PFSK-1 (cell line): ENCODE data around the gene BLVRB.

Experiments used
- POLR2AphosphoS5 ChIP-seq: IDR thresholded peaks from 2 replicates; pipeline ENCODE4 v1.6.1; 2012; ENCODE audit warnings: low read depth, mild to moderate bottlenecking, control low read depth, low read length, moderate library complexity
- REST ChIP-seq, 2 experiments: IDR thresholded peaks; 2 replicates each; pipeline versions ENCODE4 v1.6.1 to v1.8.0; 2011 to 2012; ENCODE audit warnings: low read depth in 2 of 2, low read length in 2 of 2, control low read depth in 1 of 2, inconsistent platforms in 1 of 2, mild to moderate bottlenecking in 1 of 2, moderate library complexity in 1 of 2; ENCODE audit not compliant: insufficient read depth in 1 of 2
- TAF1 ChIP-seq: IDR thresholded peaks from 2 replicates; pipeline ENCODE4 v1.6.1; 2012; ENCODE audit warnings: low read length, control low read depth, borderline replicate concordance; ENCODE audit not compliant: insufficient read depth

- TF ChIP-seq POLR2AphosphoS5 (no peak), REST (IDR thresholded peaks at IDR 0.05; ENCODE audit: insufficient read depth in 1 of 2, low read depth in 2 of 2, low read length in 2 of 2) (no peak), TAF1 (no peak)
Measured at GRCh38 chr19:40410030-40410389, 55.5 kb downstream of the BLVRB start.
